H9 (cell line): ENCODE measurements around the gene ZDHHC24. TPM values are rescaled to one million over a fixed set of nuclear protein-coding genes. Genes with fewer than 3 reads are reported as not detected.
A peak's percentile ranks its signal among the peaks of the same experiment; 100 is the strongest.

Experiments used
- DNase-seq: peaks from one replicate; pipeline ENCODE4 v3.0.0-alpha.2; 2017
- H2AFZ ChIP-seq: one replicate; pipeline ENCODE4 v1.6.1; 2013; ENCODE audit warnings: mild to moderate bottlenecking, low read length, control low read depth, moderate library complexity
- H2AK5ac ChIP-seq: 2 replicates; pipeline ENCODE4 v1.6.1; 2013; ENCODE audit warnings: low read length, control low read depth, mixed read lengths; ENCODE audit not compliant: insufficient read length
- H2BK120ac ChIP-seq: one replicate; pipeline ENCODE4 v1.6.1; 2013; ENCODE audit warnings: low read depth, mild to moderate bottlenecking, low read length, control low read depth, inconsistent platforms; ENCODE audit not compliant: poor library complexity, severe bottlenecking
- H2BK12ac ChIP-seq: 2 replicates; pipeline ENCODE4 v1.6.1; 2013; ENCODE audit warnings: low read length, control low read depth, mixed read lengths, low read depth; ENCODE audit not compliant: insufficient read length
- H2BK15ac ChIP-seq: 2 replicates; pipeline ENCODE4 v1.6.1; 2013; ENCODE audit warnings: low read depth, low read length, control low read depth
- H2BK20ac ChIP-seq: one replicate; pipeline ENCODE4 v1.6.1; 2013; ENCODE audit warnings: low read depth, mild to moderate bottlenecking, low read length, control low read depth, inconsistent platforms; ENCODE audit not compliant: poor library complexity, severe bottlenecking
- H2BK5ac ChIP-seq: 2 replicates; pipeline ENCODE4 v1.6.1; 2013; ENCODE audit warnings: low read length, control low read depth, mixed read lengths; ENCODE audit not compliant: insufficient read length
- H3K14ac ChIP-seq: 2 replicates; pipeline ENCODE4 v1.6.1; 2013; ENCODE audit warnings: low read length, control low read depth; ENCODE audit not compliant: insufficient read depth
- H3K18ac ChIP-seq: 2 replicates; pipeline ENCODE4 v1.6.1; 2013; ENCODE audit warnings: low read depth, mild to moderate bottlenecking, mixed read lengths, low read length, control low read depth; ENCODE audit not compliant: insufficient read length
- H3K23ac ChIP-seq: 2 replicates; pipeline ENCODE4 v1.6.1; 2013; ENCODE audit warnings: low read length, control low read depth, mixed read lengths, low read depth; ENCODE audit not compliant: insufficient read length
- H3K23me2 ChIP-seq: 2 replicates; pipeline ENCODE4 v1.6.1; 2013; ENCODE audit warnings: low read depth, mild to moderate bottlenecking, mixed read lengths, low read length, control low read depth; ENCODE audit not compliant: insufficient read length, poor library complexity, severe bottlenecking
- H3K27ac ChIP-seq: 2 replicates; pipeline ENCODE4 v1.5.1; 2013; ENCODE audit warnings: low read length, control low read depth, mixed read lengths, low read depth; ENCODE audit not compliant: insufficient read length
- H3K27me3 ChIP-seq: 2 replicates; pipeline ENCODE4 v1.6.1; 2013; ENCODE audit warnings: low read length, control low read depth, inconsistent platforms; ENCODE audit not compliant: insufficient read depth
- H3K4ac ChIP-seq: 2 replicates; pipeline ENCODE4 v1.6.1; 2013; ENCODE audit warnings: low read depth, mild to moderate bottlenecking, control low read depth, inconsistent platforms, low read length, moderate library complexity
- H3K4me1 ChIP-seq: 2 replicates; pipeline ENCODE4 v1.6.1; 2013; ENCODE audit warnings: low read length, control low read depth, inconsistent platforms; ENCODE audit not compliant: insufficient read depth
- H3K4me2 ChIP-seq: 2 replicates; pipeline ENCODE4 v1.6.1; 2013; ENCODE audit warnings: low read length, control low read depth, mixed read lengths; ENCODE audit not compliant: insufficient read length, insufficient read depth
- H3K56ac ChIP-seq: 2 replicates; pipeline ENCODE4 v1.6.1; 2013; ENCODE audit warnings: low read depth, mild to moderate bottlenecking, mixed read lengths, low read length, control low read depth; ENCODE audit not compliant: insufficient read length
- H3K79me1 ChIP-seq: 2 replicates; pipeline ENCODE4 v1.6.1; 2013; ENCODE audit warnings: low read depth, mild to moderate bottlenecking, moderate library complexity, low read length, control low read depth, inconsistent platforms; ENCODE audit not compliant: insufficient read depth, poor library complexity, severe bottlenecking
- H3K79me2 ChIP-seq: 2 replicates; pipeline ENCODE4 v1.6.1; 2013; ENCODE audit warnings: low read length, control low read depth, inconsistent platforms; ENCODE audit not compliant: insufficient read depth
- H3K9ac ChIP-seq: 2 replicates; pipeline ENCODE4 v1.6.1; 2013; ENCODE audit warnings: low read length, control low read depth, mixed read lengths; ENCODE audit not compliant: insufficient read length; ENCODE audit errors: extremely low read depth
- H3K9me3 ChIP-seq: one replicate; pipeline ENCODE4 v1.6.1; 2013; ENCODE audit warnings: low read depth, low read length, inconsistent platforms; ENCODE audit not compliant: control insufficient read depth
- H3T11ph ChIP-seq: one replicate; pipeline ENCODE4 v1.6.1; 2013; ENCODE audit warnings: mild to moderate bottlenecking, low read length, control low read depth, inconsistent platforms
- H4K20me1 ChIP-seq: one replicate; pipeline ENCODE4 v1.6.1; 2013; ENCODE audit not compliant: control insufficient read depth, insufficient read length, insufficient read depth
- H4K5ac ChIP-seq: 2 replicates; pipeline ENCODE4 v1.6.1; 2013; ENCODE audit warnings: low read depth, mild to moderate bottlenecking, mixed read lengths, low read length, control low read depth; ENCODE audit not compliant: insufficient read length
- H4K8ac ChIP-seq: replicated peaks from 2 replicates; pipeline ENCODE4 v1.6.1; 2013; ENCODE audit warnings: low read length, control low read depth, mixed read lengths, low read depth; ENCODE audit not compliant: insufficient read length
- H4K91ac ChIP-seq: 2 replicates; pipeline ENCODE4 v1.6.1; 2013; ENCODE audit warnings: low read depth, mild to moderate bottlenecking, moderate library complexity, mixed read lengths, low read length, control low read depth; ENCODE audit not compliant: insufficient read length
- H3K27ac Mint-ChIP-seq, 3 experiments: 2 replicates in 2 of 3; 3 replicates in 1 of 3; pipeline ENCODE4 v1.8.0; 2020 to 2021; ENCODE audit warnings: mixed read lengths in 3 of 3, mild to moderate bottlenecking in 1 of 3, moderate library complexity in 1 of 3
- H3K27me3 Mint-ChIP-seq: 2 replicates; pipeline ENCODE4 v1.8.0; 2021; ENCODE audit warnings: low read depth, mild to moderate bottlenecking, moderate library complexity, mixed read lengths
- H3K36me3 Mint-ChIP-seq, 3 experiments: 2 replicates in 2 of 3; 3 replicates in 1 of 3; pipeline ENCODE4 v1.8.0; 2020 to 2021; ENCODE audit warnings: low read depth in 3 of 3, mixed read lengths in 3 of 3; ENCODE audit not compliant: insufficient read depth in 1 of 3
- H3K4me1 Mint-ChIP-seq, 2 experiments: 2 replicates each; pipeline ENCODE4 v1.8.0; 2020; ENCODE audit warnings: mixed read lengths in 2 of 2
- H3K4me3 Mint-ChIP-seq, 2 experiments: 2 replicates in 1 of 2; 3 replicates in 1 of 2; pipeline ENCODE4 v1.8.0; 2020 to 2021; ENCODE audit warnings: mild to moderate bottlenecking in 2 of 2, mixed read lengths in 2 of 2, moderate library complexity in 1 of 2
- H3K9me3 Mint-ChIP-seq, 2 experiments: 2 replicates in 1 of 2; 3 replicates in 1 of 2; pipeline ENCODE4 v1.8.0; 2020; ENCODE audit warnings: mild to moderate bottlenecking in 2 of 2, mixed read lengths in 2 of 2, moderate library complexity in 1 of 2
- CTCF ChIP-seq: fragments of 200-600 bp; sonication (generic); conservative IDR thresholded peaks from 3 replicates; pipeline ENCODE4 v1.8.0; 2021; ENCODE audit warnings: antibody characterized with exemption, mild to moderate bottlenecking
- WGBS: extraction: QIAGEN DNeasy Blood & Tissue Kit; methylation state at CpG from one replicate; pipeline ENCODE4 v1.1.7; 2013; ENCODE audit warnings: missing lambda C conversion rate, low lambda C conversion rate, mixed read lengths; ENCODE audit not compliant: insufficient read length; ENCODE audit errors: extremely low coverage; 5-methylcytosine and 5-hydroxymethylcytosine counted together
- total RNA-seq: library from RNA; stranded (reverse); gene quantifications from 2 replicates; pipeline ENCODE4 v1.2.1, GENCODE V29; 2021

Gene ZDHHC24
- total RNA-seq, 1 experiment from 2014 or later: 8.9 TPM

- Histone ChIP-seq H2BK120ac (no peak overlapping the region), H3K79me1 (no peaks in the 10 kb centered on the region), H3K4ac (no peak overlapping the region), H3K14ac (no peak overlapping the region), H3K79me2 (no peaks in the 10 kb centered on the region), H3K9ac (no peak overlapping the region), H3K4me2 (no peak overlapping the region), H4K5ac (no peak overlapping the region), H3K56ac (no peak overlapping the region), H3K23me2 (no peaks in the 10 kb centered on the region), H4K20me1 (no peaks in the 10 kb centered on the region), H2BK12ac (no peak overlapping the region), H4K8ac (no peak overlapping the region), H2BK5ac (no peak overlapping the region), H3K18ac (no peak overlapping the region), H2BK20ac (no peak overlapping the region), H2AK5ac (no peak overlapping the region), H3T11ph (no peak overlapping the region), H2AFZ (no peak overlapping the region), H3K4me1 (no peaks in the 10 kb centered on the region), H3K27ac (no peak overlapping the region), H4K91ac (no peak overlapping the region), H3K23ac (no peak overlapping the region), H3K9me3 (no peaks in the 10 kb centered on the region), H3K27me3 (no peaks in the 10 kb centered on the region), H2BK15ac (no peak overlapping the region)
- Mint-ChIP-seq H3K4me3 (no peak overlapping the region), H3K36me3 (peaks cover 10 to 67% (median 44%) of the 10 kb centered on the region in 3 experiments; a peak in 6 of 7 replicates), H3K4me1 (peaks cover 8 to 11% of the 10 kb centered on the region in 2 experiments), H3K27ac (peak overlapping the region in 1 of 3 experiments; percentile 61; a peak in 2 of 7 replicates), H3K9me3 (no peaks in the 10 kb centered on the region), H3K27me3 (no peaks in the 10 kb centered on the region)
- no peak for DNase-seq
- no peak for TF ChIP-seq CTCF
- no CpG with 5 or more reads among the region's 10 CpGs for WGBS
These were observed 53.5 kb downstream of the ZDHHC24 start for GRCh38 chr11:66492161-66492865.
